GM19025 (cell line): ENCODE data around the gene WBP11.
"Not testable (repeated sequence)": the region's sequence is repeated elsewhere in the genome, so short reads cannot be mapped to it uniquely, and the experiment has no call there.

Experiments
- ATAC-seq: cut with Tn5 transposase; IDR thresholded peaks from one replicate; pipeline ENCODE4 v1.9.1; 2021; ENCODE audit warnings: mild to moderate bottlenecking, low read depth, moderate library complexity; ENCODE audit not compliant: unreplicated experiment

The WBP11 gene

DNA sequence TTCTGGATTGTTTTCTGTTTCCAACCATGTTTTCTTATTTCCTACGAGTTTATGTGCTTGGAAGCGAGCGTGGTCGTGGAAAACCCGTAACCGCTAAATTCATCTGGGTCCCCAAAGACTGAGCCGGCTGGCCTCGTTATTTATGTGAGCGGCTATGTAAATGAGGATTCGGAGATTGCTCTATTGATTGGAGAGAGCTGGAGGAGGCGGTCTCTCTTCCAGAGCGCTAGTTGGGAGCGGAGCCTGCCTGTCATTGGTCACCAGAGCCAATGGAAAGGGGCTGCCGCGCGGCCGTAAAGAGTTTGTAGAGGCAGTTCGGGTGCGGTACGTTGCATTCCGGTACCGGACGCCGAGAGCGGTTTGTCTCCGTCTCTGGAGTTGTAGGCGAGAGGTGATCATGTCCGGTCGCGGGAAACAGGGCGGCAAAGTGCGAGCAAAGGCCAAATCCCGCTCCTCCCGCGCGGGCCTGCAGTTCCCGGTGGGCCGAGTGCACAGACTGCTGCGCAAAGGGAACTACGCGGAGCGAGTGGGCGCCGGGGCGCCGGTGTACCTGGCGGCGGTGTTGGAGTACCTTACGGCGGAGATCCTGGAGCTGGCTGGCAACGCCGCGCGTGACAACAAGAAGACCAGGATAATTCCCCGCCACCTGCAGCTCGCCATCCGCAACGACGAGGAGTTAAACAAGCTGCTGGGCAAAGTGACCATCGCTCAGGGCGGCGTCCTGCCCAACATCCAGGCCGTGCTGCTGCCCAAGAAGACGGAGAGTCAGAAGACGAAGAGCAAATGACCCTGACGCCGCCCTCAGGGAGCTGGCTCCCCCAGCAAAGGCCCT lies 29.0 kb downstream of the WBP11 start:
- ATAC-seq, result peak; percentile 48

DNA sequence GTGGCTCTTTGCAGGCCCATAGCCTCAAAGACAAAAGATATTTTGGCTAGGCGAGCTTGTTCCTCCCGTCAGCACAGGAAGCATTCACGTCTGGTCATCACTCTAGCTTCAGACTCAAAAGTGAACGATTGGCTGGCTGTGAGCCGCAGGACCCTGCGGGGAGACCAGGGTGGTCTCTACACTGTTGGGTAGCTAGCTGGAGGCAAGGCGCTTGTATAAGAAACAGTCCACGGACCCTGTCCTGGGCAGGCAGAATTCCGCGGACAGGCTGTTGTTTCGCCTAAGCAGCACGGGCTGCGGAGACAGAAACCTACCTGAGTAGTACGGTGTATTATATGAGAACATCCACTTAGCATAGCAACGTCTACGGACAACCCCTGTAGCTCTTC lies 29.6 kb downstream of the WBP11 start:
- ATAC-seq, result peak; percentile 4

DNA sequence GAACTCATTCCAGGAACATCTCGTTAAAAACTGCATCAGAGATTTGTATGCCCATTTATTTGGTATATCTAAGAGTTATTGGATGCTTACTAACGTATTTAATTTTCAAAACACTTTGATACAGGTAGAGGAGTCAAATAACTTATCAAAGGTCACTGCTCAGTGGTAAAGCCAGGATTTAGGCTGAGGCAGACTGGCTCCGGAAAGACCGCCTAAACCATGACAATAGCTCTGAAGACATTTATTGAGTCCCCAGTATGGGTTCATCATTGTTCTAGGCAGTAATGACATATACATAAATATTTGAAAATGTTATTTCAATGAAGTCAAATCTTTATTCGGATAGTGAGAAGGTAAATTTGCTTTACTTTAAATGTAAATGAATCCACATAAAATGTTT lies 30.3 kb downstream of the WBP11 start:
- ATAC-seq, result no peak

DNA sequence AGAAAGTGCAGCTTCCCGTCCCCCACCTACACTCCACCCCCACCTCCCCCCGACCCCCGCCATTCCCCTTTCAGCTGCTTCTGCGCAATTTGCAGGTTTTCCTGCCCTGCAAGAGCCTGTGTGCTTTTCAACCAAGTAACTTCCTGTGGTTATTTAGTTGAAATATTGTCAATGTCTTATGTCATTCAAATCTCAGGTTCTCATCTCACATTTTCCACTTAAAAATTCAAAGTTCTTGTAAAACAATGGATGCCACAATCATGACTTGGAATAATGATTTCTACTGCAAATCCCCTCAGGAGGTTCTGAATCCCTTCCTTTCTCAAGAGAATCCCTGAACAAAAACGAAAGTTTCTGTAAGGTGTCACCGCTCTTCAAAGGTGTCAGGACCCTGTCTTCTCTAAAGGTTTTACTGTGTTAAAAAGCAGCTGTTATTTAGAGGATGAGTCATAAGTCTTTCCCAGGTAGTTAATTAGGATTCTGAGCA lies 31.6 kb downstream of the WBP11 start:
- ATAC-seq, result no peak

DNA sequence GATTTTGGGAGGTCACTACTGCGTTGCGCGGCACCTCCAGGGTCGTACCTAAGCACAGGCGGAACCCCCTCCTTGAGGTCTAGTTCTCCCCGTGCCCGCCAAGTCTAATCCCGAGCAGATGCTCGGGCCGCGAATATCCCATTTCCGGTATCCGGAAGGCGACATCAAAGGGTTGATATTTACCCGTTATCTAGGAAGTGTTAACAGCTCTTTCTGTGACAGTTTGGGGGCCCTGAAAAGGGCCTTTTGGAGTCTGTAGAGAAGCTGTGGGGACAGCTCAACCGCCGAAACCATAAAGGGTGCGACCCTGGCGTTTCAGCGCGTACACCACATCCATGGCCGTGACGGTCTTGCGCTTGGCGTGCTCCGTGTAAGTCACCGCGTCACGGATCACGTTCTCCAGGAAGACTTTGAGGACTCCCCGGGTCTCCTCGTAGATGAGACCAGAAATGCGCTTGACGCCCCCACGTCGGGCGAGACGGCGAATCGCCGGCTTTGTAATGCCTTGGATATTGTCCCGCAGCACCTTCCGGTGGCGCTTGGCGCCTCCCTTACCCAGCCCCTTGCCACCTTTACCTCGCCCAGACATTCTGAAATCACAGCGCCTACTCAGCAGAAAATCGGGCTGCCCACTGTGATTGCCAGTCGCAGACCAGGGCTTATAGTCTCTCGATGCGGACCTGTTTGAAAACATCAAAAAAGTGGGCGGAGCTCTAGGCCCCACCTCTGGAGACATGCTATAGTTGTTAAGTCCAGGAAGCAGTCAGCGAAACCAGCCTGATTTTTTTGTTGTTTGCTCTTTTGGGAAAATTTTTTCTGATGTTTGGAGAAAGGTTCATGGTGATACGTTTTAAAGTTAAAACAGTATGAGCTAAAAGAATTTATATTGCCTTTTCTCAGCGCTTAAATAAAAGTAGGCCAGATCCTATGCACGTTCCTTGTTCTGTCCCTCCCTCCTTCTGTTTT lies 32.5 kb downstream of the WBP11 start:
- peak; percentile 22 for ATAC-seq

DNA sequence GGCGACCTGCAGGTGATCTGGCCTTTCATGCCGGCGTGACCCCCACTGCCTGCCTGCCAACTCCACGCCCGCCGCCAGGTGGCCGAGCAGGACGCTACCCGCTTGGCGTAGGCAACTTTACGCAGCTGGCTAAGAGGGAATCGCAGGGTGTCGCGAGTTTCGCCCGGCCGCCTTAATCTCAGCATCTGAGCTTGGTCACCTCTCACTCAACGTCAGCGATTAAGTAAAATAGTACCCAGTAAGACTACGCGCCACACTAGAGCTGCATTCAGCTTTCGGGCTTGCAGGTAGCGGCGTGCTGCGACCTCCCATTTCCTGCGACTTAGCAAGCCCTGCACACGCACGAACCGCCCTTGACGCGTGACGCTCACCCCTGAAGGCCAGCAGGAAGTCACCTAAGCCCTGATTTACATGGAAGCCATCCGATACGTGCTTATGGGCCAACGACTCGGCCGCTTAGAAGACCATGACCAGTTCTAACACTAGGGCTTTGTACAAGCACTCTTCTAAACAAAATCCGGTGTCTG lies 33.2 kb downstream of the WBP11 start:
- ATAC-seq, result peak; percentile 40

DNA sequence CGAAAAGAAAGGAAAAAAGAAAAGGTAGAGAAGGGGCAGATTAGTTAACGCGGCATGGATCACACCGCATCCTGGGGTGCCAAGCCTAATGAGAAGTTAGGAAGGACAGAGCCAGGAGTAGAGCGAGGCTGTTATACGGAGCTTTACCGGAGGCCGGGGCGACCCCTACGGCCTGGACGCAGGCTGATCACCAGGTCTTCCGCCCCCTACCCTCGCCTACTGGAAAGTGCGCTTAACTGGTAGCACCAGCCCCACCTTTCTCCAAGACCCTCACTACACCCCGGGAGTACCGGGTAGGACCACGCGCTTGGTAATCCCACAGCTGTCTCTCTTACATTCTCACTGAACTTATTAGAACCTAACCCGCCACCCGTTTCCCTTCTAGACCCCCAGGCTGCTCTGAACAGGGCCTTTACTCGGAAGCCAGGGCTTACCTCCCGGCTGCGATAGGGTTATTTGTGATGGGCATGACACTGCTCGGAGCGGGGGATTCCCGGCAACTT lies 33.8 kb downstream of the WBP11 start:
- no peak for ATAC-seq

DNA sequence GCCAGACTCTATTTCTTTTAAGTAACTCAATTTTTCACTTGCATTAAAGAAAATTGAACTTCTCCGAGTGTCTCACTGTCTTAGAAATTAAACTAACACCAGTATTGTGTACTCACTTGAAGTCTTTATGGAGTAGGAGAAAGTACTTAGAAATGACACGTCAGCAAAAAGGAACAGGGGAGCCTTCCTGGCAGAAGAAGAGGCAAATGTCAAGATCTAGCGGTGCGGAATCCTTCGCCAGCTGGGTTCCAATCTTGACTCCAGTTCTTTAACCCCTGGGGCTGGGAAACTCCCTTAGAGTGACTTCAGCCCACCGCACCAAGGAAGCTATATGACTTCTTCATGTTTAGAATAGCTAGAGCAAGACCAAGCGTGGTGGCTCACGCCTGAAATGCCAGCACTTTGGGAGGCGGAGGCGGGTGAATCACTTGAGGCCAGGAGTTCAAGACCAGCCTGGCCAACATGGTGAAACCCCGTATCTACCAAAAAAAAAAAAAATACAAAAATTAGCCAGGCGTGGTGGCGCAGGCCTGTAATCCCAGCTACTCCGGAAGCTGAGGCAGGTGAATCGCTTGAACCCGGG lies 34.4 kb downstream of the WBP11 start:
- ATAC-seq, result no peak

DNA sequence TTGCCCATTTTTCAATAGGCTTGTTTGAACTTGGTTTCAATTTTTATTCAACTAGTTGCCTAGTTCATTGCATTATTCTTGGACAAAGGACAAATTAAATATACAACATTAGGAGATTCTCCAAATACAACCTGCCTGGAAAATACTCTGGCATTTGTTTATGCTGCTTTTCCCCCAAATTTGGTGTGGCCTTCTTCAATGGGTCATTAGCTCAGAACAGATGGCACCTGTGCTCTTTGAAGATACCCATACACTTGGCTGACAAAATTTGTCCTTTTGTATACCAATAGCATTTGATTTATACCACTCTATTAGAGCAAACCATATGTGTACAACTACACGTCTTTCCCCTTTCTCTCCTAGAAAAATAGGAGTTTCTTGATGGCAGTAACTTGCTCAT lies 35.7 kb downstream of the WBP11 start:
- ATAC-seq, result no peak

DNA sequence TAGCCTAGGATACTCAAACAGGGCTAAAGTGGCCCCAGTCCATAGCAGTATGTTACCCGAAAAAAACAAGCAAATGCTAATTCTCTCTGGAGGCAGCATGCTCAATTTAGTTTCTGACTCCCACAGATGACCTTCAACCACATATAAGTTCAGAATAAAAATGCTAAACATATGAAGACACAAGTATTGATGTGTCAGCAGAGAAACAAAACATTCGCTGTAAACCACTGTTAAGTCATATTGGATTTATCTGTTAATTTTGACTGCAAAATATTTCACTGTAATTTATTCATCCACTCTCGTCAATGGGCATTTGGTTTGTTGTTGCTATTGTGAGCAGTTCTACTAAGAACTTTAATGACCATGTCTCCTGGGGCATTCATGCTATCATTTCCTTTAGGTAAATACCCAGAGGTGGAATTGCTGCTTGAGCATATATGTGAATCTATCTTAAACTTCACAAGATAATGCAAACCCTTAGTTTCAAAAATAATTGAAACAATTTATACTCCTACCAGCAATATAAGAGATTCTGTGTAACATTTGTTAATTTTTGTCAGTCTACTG lies 36.5 kb downstream of the WBP11 start:
- ATAC-seq, result no peak

DNA sequence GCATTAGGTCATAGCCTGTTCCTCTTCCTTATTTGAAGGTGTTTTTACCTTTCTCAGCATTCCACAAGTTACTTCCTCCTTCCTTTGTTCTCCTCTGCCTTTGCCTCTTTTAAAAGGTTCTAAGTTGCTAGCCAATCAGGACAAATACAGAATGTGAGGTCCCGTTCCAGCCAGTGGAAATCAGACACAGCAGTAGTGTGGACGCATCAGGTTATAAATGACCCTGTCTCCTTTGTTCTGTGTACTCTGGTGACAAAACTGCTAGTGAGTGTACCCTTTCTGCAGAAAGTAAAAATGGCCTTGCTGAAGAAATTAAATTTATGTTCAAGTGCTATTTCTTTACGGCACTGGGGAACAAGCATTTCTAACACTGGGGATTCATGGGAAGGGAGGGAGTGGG lies 37.3 kb downstream of the WBP11 start:
- ATAC-seq, result not testable (repeated sequence)

DNA sequence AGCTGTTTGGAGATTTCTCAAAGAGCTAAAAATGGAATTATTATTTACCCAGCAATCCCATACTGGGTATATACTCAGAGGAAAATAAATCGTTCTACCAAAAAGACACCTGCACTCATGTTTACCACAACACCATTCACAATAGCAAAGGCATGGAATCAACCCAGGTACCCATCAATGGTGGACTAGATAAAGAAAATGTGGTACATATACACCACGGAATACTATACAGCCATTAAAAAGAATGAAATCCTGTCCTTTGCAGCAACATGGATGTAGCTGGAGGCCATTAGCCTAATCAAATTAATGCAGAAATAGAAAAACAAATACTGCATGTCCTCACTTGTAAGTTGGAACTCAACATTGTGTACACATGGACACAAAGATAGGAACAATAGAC lies 37.9 kb downstream of the WBP11 start:
- no peak for ATAC-seq

DNA sequence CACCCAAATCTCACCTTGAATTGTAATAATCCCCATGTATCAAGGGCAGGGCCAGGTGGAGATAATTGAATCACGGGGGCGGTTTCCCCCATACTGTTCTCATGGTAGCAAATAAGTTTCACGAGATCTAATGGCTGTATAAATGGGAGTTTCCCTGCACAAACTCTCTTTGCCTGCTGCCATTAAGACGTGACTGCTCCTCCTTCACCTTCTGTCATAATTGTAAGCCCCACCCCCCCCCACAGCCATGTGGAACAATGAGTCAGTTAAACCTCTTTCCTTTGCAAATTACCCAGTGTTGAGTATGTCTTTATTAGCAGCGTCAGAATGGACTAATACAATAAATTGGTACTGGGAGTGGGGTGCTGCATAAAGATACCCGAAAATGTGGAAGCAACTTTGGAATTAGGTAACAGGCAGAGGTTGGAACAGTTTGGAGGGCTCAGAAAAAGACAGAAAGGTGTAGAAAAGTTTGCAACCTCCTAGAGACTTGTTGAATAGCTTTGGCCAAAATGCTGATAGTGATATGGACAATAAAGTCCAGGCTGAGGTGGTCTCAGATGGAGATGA lies 43.5 kb downstream of the WBP11 start:
- not testable (repeated sequence) for ATAC-seq

DNA sequence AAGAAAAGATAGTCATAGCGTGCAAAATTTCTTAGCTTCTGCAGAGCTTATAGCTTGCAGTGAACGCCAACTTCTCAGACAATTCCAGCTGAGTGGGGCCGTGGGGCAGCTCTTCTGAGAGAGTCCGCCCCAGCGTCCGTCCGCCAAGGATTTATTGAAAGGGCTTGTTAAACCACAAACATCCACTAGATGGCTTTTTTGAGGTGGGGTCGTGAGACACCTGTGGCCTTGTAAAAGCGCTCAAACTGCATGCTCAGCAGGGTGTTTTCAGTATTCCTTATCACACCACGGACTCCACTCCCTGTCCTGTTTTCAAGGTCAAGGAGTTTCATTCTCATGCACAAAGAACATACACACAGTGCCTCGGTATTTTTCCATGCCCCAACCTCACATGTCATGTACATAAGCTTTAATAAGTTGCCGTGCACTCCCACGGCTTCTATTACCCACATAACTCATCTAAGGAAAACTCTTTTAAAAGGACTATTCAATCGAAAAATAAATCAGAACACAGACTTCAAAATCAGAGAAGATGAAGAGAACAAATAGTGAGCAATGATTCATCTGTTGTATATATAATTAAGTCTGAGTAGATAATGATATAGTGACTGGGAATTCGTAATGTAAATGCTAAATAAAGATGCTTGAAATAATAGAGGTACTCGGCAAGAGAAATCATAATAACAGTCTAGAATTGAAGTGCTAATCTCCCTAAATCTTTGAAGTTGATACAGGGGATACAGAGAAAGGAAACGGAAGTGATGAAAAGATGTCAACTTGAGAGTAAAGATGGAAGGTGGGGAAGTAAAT lies 46.7 kb downstream of the WBP11 start:
- no peak for ATAC-seq

DNA sequence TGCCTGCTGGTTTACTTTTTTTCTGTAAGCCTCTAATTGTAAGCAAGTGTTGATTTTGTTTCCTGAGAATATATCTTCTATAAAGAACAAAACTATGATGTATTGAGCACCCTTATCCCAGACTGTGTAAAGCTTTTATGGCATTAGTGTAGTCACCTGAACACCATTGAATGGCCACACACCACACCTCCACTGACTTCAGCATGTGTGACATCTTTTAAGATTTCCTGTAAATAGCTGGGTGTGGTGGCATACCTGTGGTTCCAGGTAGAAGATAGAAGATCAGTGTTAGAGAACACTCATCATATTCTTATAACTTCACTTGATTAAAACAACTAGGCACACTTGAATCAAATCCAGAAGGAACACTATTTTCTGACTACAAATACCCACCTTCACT lies 51.3 kb downstream of the WBP11 start:
- ATAC-seq, result no peak

DNA sequence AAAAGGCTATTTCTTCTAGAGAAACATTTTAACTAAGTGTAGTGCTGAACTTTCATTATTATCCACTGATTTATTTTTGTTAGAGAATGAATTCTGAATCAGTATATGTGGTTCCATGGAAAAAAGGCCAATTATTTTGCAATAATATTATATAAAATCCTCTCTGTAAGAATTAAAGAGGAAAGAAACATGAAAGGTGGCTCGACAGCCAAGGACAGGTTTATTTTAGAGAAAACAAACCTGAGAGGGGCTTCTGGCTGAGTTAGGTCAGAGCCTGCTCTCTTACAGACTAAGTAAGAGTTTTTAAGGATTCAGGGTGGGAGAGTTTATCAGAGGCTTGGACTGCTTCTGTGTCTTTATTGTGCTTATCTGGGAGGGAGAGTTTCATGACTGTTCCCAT lies 60.2 kb downstream of the WBP11 start:
- ATAC-seq, result no peak

DNA sequence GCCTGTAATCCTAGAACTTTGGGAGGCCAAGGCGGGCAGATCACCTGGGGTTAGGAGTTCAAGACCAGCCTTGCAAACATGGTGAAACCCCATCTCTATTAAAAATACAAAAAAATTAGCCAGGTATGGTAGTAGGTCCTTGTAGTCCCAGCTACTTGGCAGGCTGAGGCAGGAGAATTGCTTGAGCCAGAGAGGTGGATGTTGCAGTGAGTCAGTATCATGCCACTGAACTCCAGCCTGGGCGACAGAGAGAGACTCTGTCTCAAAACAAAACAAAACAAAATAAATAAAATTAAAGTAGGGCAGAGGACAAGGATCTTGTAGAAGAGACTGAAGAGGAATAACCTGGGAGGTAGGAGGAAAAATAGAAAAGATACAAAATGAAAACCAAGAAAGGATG lies 61.3 kb downstream of the WBP11 start:
- ATAC-seq, result no peak

DNA sequence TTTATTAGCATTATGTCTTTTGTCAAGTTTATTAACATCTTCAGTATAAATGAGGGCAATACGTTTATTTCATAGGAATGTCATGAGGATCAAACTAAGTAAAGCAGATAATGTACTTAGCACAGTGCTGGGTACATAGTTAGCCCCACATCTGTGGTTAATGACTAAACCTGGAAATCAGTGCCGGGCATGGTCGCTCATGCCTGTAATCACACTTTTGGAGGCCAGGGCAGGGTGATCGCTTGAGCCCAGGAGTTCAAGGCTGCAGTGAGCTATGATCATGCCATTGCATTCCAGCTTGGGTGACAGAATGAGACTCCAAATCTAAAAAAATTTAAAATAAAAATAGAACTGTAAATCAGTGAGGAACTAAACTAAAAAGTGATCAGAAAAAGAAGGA lies 62.1 kb downstream of the WBP11 start:
- no peak for ATAC-seq

DNA sequence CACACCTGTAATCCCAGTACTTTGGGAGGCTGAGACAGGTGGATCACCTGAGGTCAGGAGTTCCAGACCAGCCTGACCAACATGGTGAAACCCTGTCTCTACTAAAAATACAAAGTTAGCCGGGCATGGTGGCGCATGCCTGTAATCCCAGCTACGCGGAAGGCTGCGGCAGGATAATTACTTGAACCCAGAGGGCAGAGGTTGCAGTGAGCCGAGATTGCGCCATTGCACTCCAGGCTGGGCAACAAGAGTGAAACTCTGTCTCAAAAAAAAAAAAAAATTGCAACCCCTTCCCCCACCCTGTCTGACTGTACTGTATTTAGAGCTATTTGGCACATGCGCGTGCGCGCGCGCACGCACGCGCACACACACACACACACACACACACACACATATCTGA lies 66.8 kb downstream of the WBP11 start:
- ATAC-seq, result not testable (repeated sequence)
